GM21515 (cell line): ENCODE measurements around the gene CD4.
A peak's percentile ranks its signal among the peaks of the same experiment; 100 is the strongest.

Experiments used
- ATAC-seq: cut with Tn5 transposase; IDR thresholded peaks from one replicate; pipeline ENCODE4 v1.9.1; 2021; ENCODE audit not compliant: unreplicated experiment

CD4 gene

GRCh38 chr12:6765048-6765633 is 24.2 kb upstream of the CD4 start:
- no peak for ATAC-seq

- ATAC-seq = peak; percentile 19
These were observed 23.4 kb upstream of the CD4 start, which contains the start of gene PTMS for GRCh38 chr12:6765634-6766581. Gene PTMS (plus strand): TSS chr12:6766363. CDS start chr12:6766706, 343 bp downstream.

GRCh38 chr12:6766651-6767349 is 22.5 kb upstream of the CD4 start:
- peak; percentile 38 for ATAC-seq

GRCh38 chr12:6767353-6768319 is 21.7 kb upstream of the CD4 start:
- ATAC-seq = no peak

- no peak for ATAC-seq
These were observed 20.9 kb upstream of the CD4 start for GRCh38 chr12:6768437-6768914.

GRCh38 chr12:6768990-6769389 is 20.3 kb upstream of the CD4 start:
- ATAC-seq = no peak

- no peak for ATAC-seq
These were observed 19.7 kb upstream of the CD4 start for GRCh38 chr12:6769666-6770065.

- no peak for ATAC-seq
These were observed 19.2 kb upstream of the CD4 start for GRCh38 chr12:6770094-6770493.

GRCh38 chr12:6770600-6770999 is 18.7 kb upstream of the CD4 start:
- no peak for ATAC-seq

- ATAC-seq = no peak
These were observed 18.2 kb upstream of the CD4 start for GRCh38 chr12:6771091-6771495.

- ATAC-seq = no peak
These were observed 17.6 kb upstream of the CD4 start for GRCh38 chr12:6771509-6772330.

GRCh38 chr12:6772331-6772695 is 17.0 kb upstream of the CD4 start, which contains the start of gene LAG3:
Gene LAG3 (plus strand): TSS chr12:6772520. CDS start chr12:6772853, 333 bp downstream.
- ATAC-seq = no peak

- no peak for ATAC-seq
These were observed 16.4 kb upstream of the CD4 start for GRCh38 chr12:6772726-6773589.

- ATAC-seq = no peak
These were observed 15.6 kb upstream of the CD4 start for GRCh38 chr12:6773590-6774351.

- no peak for ATAC-seq
These were observed 14.7 kb upstream of the CD4 start for GRCh38 chr12:6774499-6775062.

- no peak for ATAC-seq
These were observed 13.8 kb upstream of the CD4 start for GRCh38 chr12:6775185-6776174.
